Adipose tissue (tissue), 3 donors: ENCODE measurements around the gene AFDN. TPM values are rescaled to one million over a fixed set of nuclear protein-coding genes. Genes with fewer than 3 reads are reported as not detected.

Experiments
- H3K27ac ChIP-seq: one replicate; pipeline ENCODE4 v1.5.1; 2013; ENCODE audit warnings: low read depth, low read length
- WGBS, 3 donors: extraction: QIAGEN DNeasy Blood & Tissue Kit; methylation state at CpG; one replicate each; pipeline ENCODE4 v1.1.7; 2013; 5-methylcytosine and 5-hydroxymethylcytosine counted together
- polyA plus RNA-seq, 3 donors: library from polyadenylated mRNA; stranded (reverse); fragments of 200-250 nt; gene quantifications; one replicate each; pipeline ENCODE4 v1.2.3, GENCODE V29; 2013
- donor health status: healthy with polysubstance abuse.
- donor health status: Bipolar disorder and iron deficiency.
- donor health status: healthy.

AFDN gene
- polyA plus RNA-seq, 3 donors = 29.4 to 45.3 (median 29.8) TPM

DNA sequence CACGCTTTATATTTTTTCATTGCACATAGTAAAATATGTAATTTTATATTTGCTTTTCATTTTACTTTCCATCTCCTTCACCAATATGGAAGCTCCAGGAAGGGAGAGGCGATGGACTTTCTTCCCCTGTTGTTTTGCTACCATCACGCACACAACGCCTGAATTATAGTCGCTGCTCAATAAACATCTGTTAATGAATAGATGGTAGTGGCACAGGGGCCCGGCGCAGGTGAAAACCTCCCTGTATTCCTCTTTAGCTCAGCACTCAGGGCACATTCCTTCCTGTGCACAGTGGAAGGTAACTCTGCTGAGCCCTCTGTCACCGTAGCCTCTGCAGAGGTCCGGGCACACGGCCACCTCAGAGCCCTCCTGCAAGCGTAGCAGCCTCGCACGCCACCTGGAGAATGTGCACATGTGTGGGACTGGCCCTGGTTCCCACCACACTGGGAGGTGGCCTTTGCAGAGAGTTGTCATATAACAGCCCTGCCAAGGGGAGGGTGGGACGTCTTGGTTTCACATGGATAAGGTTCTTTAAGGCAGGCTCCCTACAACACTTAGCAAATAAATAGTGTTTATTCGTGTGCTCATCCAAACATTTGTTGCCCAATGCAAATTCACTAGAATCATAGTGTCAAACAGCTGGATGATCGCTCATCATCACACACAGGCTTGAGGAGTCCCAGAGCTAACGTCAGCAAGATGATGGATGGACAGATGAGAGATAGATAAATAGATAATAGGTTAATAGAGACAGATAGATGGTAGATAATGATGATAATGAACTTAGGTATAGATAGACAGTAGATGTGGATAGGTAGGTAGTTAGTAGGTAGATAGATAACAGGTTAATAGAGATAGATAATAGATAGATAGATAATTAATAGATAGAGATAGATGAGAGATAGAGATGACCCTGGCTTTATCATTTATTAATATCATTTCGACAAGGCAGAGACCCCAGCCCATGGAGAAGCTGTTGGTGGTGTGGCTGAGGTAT is 32.3 kb upstream of the AFDN start:
- H3K27ac ChIP-seq = no peak overlapping the region
- 61 to 87% (median 85%) methylated on average over 18 of the region's 18 CpGs for whole genome bisulfite sequencing, 3 donors

DNA sequence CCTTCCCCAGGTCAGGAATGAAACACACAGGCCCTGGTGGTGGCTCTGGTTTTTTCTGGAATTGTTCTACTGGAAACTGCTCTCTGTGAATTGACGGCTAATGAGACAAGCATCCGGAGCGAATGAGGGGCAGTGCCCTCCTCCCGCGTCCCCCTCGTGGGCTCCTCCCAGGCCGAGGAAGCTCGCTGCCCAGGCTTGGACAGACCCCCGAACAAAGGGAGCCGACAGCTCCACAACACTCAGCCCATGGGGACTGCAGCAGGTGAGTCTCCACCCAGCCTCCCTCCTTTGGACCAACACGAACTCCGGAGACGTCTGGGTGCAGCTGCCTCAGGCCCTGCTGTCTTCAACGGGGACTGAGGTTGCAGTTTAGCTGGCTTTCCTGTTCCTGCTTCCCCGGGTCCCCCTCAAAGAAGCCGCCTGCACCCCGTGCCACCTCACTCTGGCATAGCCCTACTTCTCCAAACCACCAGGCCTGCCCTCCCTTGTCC is 31.3 kb upstream of the AFDN start:
- H3K27ac ChIP-seq = no peak overlapping the region
- 51 to 75% (median 56%) methylated on average over 17 of the region's 17 CpGs for WGBS, 3 donors

DNA sequence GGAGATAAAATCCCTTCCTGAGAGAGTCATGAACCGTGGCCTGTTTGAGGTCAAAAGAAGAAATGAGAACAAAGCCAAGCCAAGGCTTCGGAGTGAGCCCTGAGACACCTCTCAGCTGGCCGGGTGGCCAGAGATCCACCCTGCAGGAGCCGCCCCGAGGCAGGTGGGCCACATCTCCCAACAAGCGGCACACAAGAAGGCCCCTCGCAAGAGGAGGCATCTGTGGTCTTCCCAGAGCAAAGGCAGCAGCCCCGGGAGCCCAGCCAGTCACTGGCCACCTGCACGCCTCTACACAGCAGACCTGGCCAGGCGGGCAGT is 30.9 kb upstream of the AFDN start:
- WGBS, 3 donors = 71 to 82% (median 80%) methylated on average over 10 of the region's 10 CpGs
- no peak overlapping the region for H3K27ac ChIP-seq

DNA sequence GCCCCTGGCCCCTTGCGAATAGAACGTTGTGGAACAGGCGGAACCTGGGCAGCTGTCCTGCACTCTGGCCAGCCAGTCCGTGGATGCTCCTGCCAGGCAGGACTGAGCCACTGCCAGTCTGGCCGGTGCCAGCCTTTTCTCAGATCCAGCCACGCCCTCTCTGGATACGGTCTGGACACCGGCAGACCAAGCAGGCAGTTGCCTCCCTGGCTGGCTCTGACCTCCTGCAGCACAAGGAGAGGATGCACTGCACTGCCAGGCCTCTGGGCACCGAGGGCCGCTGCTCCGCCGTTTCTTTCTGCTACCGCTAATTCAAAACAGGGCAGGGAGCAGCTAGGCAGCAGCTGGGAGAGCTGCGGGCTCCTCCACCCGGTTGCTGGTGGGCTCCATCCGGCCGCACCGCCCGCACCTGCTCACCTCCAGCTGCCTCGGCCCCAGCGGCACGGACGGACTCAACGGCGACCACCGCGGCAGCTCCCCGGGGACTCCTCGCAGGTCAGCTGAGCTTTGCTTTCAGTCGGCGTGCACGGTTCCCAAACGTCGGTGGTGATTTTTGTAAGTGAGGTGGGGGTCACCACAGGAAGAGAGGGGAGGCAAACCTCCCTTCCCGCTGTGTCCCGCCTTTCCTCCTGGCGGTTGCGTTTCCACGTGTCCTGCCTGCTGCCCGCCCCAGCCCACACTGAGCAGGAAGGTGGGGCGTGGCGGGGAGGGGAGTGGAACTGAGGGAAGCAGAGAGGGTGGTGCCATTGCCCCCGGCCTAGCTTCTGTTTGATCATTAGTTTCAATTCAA is 30.3 kb upstream of the AFDN start:
- no peak overlapping the region for H3K27ac ChIP-seq
- 18 to 63% (median 23%) methylated on average over 39 to 43 of the region's 43 CpGs for WGBS, 3 donors

DNA sequence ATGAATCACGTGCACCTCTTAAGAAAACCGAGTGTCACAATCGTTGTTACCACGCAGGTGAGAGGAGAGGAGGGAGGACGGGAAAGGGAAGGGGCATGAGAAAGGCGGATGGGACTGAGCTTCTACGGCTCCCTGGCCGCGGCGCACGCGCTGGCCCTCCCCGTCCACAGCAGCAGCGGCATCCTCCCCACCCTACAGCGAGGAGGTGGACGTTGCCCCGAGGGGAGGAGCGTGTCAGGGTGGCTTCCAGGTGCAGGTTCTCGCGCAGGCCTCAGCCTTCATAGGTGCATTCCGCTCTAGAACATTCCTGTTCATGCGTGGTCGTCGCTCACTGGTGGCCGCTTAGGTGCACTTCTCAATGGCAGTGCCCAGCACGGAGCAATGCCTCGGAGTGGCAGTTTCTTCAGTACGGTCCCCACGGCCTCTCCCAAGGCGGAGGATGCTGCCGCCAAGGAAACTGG is 29.7 kb upstream of the AFDN start:
- no peak overlapping the region for H3K27ac ChIP-seq
- 62 to 85% (median 76%) methylated on average over 30 to 31 of the region's 31 CpGs for WGBS, 3 donors

DNA sequence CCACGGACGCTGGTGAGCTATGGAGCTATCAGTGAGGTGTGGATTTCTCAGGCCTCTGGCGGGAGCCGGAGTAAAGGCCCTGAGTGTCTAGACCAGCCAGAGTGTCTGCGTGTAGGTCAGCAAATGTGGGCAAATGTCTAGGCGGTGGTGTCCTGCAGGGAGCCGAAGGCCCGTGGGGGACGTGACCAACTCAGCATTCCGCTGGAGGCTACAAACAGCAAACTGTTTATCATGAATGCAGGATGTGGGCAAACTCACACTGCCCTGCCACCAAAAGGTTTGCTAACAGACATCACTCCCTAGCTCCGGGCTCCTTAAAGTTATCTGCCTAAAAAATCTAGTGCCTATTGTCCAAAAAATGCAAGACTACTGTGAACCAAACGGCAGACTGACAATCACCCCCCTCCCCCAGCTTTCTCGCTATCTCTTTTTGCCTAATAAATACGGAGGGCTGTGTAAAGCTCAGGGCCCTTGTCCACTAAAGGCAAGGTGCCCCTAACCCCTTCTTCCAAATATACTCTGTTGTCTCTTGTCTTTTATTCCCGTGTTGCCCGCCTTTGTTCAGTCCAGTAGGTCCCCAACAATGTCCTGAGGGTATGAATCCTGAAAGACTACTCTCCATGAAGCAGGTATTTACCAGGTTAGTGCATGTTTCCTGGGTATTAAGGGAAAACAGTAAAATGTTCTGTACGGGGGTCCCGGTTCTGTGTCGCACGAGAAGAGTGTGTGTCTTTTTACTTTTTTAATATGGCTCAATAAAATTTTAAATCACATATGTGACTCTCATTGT is 29.0 kb upstream of the AFDN start:
- 82 to 92% (median 92%) methylated on average over 20 of the region's 20 CpGs for WGBS, 3 donors
- no peak overlapping the region for H3K27ac ChIP-seq

DNA sequence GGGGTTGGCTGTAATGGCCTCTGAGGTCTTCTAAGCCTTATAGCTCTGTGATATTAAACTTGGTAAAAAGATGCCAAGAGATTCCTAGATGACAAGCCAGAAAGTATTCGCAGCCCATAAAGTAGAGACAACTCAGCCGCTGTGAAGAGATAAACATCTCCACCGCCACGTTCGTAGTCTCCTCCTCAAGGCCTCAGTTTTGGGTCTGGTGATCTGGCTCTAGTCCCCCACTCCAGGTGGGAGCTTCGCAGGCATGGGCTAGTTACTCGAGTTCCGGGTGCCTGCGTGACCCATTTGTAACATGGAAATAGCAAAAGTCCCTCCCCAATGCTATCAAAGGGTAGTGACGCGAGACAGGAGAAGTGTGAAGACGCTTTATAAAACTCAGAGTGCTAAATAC is 28.3 kb upstream of the AFDN start:
- 86 to 93% (median 90%) methylated on average over 12 of the region's 12 CpGs for WGBS, 3 donors

DNA sequence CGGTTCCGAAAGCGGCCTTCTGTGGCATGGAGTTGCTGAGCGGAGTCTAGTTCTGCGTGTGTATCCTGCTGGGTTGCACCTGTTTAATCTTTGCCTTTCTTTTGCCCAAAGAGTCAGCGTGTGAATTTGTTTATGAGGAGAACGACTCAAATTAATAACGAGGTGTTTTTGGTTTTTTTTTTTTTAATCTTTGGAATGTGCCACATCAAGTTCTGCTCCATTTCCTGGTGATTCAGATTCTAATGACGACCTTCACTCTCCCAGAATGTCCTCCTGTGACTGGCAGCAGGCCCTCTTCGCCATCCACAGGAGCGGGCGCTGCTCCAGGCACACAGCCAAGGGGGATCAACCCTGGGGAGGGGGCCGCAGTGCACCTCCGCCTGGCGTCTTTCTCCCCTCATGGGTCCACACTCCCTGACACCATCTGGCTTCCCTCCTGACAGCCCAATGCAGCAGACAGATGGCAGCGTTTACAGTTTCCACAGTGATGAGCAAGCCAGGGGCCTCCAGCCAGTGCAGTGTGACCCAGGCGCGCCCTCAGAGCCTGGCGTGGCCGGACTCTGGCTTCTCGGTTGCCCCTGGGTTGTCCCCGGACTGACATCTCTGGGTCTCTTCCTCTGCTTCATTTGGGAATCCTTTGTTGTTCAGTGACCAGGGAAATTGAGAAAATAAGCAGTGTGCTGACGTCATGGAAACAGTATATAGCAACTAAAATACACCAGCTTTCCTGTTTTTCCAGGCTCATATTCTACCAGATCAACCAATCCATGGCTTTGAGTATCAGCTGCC is 27.5 kb upstream of the AFDN start:
- H3K27ac ChIP-seq = no peak overlapping the region
- 55 to 76% (median 74%) methylated on average over 23 of the region's 23 CpGs for WGBS, 3 donors

More for the DNA sequence above, 28.3 kb upstream of the AFDN start:
- no peak overlapping the region for H3K27ac ChIP-seq

DNA sequence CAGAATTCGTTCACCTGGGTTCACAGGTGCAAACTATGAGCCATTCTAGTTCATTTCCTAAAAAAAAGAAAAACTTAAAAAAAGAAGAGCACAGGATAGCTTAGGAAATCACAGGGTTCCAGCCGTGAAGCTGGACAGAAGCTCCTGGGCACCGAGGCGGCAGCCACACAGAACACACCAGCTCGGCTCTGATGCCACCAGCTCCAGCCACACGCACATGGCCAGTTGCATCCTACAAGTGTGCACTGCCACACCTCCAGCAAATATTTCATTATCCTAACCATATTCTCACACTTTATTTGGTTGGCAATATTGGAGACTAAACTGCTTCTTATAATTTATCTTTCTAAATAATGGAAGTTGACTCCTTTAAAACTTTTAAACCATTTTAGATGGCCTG is 26.2 kb upstream of the AFDN start:
- 86 to 97% (median 95%) methylated on average over 6 of the region's 6 CpGs for WGBS, 3 donors
- H3K27ac ChIP-seq = no peak overlapping the region

DNA sequence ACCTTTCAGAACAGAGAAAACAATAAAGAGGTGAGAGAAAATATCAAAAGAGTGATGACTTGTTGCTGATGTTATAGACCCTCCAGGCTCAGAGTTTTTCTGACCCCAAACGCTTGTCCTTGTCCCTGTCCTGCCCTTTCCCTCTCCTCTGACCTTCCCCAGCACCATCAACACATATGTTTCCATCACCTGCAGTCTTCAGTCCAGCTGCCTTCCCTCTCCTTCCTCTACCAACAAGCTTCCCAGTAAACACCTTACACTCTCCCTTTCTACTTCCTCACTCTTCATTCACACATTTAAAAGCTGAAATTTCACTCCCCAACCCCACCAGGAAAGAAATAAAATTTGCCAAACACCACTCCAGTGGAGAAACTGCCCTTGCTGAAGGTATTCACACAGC is 25.4 kb upstream of the AFDN start:
- WGBS, 3 donors = 45 to 71% (median 61%) methylated on average over 1 of the region's 1 CpG
- no peak overlapping the region for H3K27ac ChIP-seq

DNA sequence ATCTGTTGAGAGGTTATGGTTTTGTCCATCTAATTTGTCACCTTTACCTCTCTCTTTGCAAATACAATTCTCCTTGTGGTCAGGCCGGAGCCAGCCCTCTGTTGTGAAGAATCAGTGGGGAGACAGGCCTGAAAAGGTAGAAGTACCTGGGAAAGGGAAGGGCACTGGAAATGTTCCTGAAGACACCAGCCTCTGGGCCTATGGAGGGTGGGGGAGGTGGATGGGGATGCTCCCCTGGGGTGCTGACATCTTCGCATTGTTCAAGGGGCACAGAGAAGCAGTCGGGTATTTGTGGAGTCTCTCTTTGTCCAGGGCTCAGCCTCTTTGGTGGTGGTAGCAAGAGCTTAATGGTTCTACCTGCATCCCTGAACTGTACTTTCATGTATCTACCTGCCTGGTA is 24.4 kb upstream of the AFDN start:
- H3K27ac ChIP-seq = no peak overlapping the region
- WGBS, 3 donors = 94 to 96% (median 95%) methylated on average over 3 of the region's 3 CpGs

DNA sequence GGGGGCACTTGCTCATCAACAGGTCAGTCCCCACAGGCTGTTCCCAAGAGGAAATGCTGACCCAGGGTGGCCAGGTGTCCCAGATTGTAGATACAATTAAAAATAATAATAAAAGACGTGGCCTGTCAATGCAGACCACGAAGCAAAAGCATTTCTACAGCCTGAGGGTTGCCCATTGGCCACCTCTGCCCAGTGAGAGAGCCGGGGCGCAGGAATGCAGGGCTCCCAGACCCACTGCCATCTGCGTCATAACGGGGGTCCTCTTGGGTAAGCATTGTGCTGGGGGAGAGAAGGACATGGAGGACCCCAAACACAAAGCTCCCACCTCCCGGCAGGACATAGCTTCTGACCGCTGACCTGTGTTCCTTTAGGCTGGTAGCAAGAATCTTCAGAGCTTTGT is 22.9 kb upstream of the AFDN start:
- H3K27ac ChIP-seq = no peak overlapping the region
- WGBS, 3 donors = 94 to 97% (median 97%) methylated on average over 8 of the region's 8 CpGs

DNA sequence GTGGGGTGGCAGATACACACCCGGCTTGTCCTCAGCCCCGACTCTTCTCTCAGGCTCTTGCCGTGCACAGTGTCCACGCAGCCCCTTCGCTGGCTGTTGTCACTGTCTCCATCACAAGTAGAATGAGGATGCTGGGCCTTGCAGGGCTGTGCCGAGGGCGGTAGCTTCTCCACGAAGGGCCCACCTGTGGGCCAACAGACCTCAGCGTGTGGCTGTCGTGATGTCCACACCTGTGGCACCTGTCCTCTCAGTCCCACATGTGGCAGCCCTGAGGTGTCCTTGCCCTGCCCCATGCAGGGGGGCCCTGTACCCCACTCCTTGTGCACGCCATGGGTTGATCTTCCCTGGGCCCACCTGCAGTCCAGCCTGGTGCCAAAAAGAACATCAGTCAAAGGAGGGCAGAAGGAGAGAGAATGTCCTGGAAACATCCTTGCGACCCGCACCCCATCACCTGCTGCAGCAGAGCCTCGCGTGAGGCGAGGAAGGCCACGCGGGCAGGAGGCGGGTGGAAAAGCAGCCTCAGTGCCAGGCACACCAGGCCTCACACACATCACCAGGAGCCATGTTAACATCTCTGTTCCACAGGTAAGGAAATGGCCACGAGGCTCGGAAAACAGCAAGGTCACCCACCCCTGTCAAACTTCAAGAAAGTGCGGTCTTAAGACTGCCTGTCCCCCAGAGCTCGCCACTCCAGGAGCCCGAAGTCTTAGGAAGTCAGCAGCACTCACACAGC is 22.3 kb upstream of the AFDN start:
- H3K27ac ChIP-seq = no peak overlapping the region
- WGBS, 3 donors = 92 to 96% (median 94%) methylated on average over 24 of the region's 24 CpGs

DNA sequence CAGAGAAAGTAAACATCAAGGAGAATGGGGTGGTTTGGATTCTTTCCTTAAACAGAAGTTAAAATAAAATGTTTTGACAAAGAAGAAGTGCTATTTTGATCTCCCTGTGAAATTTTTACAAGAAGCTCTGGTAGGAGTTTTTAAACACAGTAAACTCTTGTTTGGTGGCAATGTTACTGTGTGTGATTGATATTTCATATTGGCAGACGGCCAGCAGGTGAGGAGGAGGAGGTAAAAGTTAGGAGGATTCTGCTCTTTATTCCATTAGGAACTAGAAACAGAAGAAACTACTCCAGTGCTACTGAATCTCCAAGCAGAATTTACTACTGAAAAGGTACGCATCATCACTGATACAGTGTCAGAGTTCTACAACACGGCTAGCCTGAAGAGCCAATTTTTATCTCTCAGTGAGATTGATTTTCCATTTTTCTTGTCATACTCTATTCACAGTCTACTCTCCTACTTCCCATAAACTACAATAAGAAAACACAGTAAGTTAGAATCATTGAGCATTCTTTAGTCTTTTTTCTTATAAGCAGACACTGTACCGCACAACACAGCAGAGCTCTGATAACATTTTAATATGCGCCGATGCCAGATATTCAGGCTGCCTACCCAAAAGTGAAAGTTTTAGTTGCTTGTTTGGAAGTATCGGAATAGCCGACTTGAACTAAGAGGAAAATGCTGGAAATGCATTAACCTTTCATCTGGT is 21.2 kb upstream of the AFDN start:
- no peak overlapping the region for H3K27ac ChIP-seq
- 43 to 60% (median 60%) methylated on average over 8 of the region's 8 CpGs for WGBS, 3 donors

DNA sequence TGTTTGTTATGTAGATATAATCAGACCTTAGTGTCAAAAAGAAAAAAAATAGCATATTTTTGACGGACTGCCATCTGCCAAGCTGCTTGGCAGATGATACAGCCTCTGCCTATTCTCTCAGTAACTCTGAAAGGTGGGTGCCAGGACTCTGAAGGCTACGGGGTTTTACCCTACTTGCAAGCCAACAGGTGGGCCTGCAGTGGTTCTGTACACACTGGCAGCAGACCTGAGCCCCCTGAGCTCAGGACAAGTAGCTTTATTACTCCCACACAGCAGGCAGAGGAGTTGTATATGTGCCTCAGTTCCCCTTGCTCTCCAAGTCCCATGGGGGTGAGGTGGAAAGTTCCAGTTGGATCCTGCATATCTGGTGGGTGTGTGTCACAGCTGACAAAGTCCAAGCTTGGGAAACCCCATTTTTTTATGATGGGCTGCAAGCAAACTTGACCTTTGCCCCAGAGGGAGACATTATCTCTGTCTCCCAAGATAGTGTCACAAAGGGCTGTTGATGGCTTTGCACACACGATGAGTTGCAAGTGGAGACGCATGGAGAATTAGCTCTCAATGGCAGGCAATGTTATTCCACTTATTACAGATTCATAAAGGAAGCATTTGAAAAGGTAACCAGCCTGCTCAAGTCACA is 20.5 kb upstream of the AFDN start:
- no peak overlapping the region for H3K27ac ChIP-seq
- WGBS, 3 donors = 43 to 66% (median 60%) methylated on average over 4 of the region's 4 CpGs

DNA sequence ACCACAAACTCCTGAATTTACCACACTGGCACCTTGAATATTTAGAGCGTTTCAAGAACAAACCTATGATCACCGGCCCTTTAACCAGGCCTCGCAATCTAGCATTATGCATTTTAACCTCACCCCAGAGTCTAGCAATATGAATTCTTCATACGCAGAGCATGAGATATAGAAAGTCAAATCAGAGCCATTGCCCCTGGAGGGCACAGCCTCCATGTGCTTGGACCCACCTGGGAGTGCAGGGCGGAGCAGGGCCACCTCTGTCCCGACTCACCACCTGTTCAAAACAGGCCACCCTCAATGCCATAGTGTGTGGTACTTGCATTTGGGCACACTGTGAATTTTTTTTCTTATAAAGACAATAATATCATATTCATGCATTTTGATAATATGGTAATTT is 19.5 kb upstream of the AFDN start:
- WGBS, 3 donors = 89 to 96% (median 91%) methylated on average over 6 of the region's 6 CpGs
- H3K27ac ChIP-seq = no peak overlapping the region
